Pancreas (tissue), 10 donors: ENCODE measurements around the gene PTH2. TPM values are rescaled to one million over a fixed set of nuclear protein-coding genes. Genes with fewer than 3 reads are reported as not detected.

Experiments
- ATAC-seq, 4 donors: fragments of 200-7000 bp; cut with Tn5 transposase; one replicate each; pipeline versions ENCODE4 v1.8.0 to v1.9.1; 2020; ENCODE audit warnings: mild to moderate bottlenecking in 4 of 4, moderate library complexity in 4 of 4
- DNase-seq, 6 donors: peaks; one replicate each; pipeline ENCODE4 v3.0.0-alpha.2; 2020
- FAIRE-seq: peaks from 2 replicates; lab custom pipeline; 2012; peaks lifted over from hg19 to GRCh38; lab: Jason Lieb, UNC
- H3K27ac ChIP-seq, 4 donors: fragments of 200-600 bp; sonication (generic); 1 replicate in 3 of 4; 2 replicates in 1 of 4; pipeline versions ENCODE4 v1.5.0 to v1.8.0; 2020
- H3K27me3 ChIP-seq, 4 donors: fragments of 200-600 bp; one replicate each; pipeline ENCODE4 v1.8.0; 2021
- H3K36me3 ChIP-seq, 3 donors: fragments of 200-600 bp; sonication (generic) in 1 of 3; one replicate each; pipeline versions ENCODE4 v1.5.0 to v1.8.0; 2020 to 2021
- H3K4me1 ChIP-seq, 3 donors: fragments of 200-600 bp; one replicate each; pipeline ENCODE4 v1.8.0; 2021
- H3K4me3 ChIP-seq, 4 donors: fragments of 200-600 bp; sonication (generic) in 2 of 4; one replicate each; pipeline versions ENCODE4 v1.5.0 to v1.8.0; 2020 to 2021
- H3K9me3 ChIP-seq, 4 donors: fragments of 200-600 bp; one replicate each; pipeline ENCODE4 v1.8.0; 2021
- WGBS, 2 donors: extraction: QIAGEN DNeasy Blood & Tissue Kit; methylation state at CpG; one replicate each; pipeline ENCODE4 v1.1.7; 2013; 5-methylcytosine and 5-hydroxymethylcytosine counted together
- intact Hi-C, 3 donors: fragments of 100-400 bp; cut with DNase I; formaldehyde crosslinking; loops; one replicate each; pipeline versions ENCODE4 v1.11.1 to v1.14.2; 2022
- polyA plus RNA-seq, 2 donors: library from polyadenylated mRNA; stranded (reverse); fragments of 200-250 nt; gene quantifications; one replicate each; pipeline ENCODE4 v1.2.3, GENCODE V29; 2013
- total RNA-seq, 6 donors: library from RNA; stranded (reverse); fragmentation: NEBNext Ultra II Directional in 4 of 6; extraction: Animal tissue kit (Norgen Biotek cat#: 25700) in 4 of 6; gene quantifications; one replicate each; pipeline versions ENCODE4 v1.2.1 to v1.2.4, GENCODE V29; 2021 to 2023
- TF ChIP-seq, protein P1 (sequence below), 4 donors: fragments of 200-600 bp; sonication (generic) in 3 of 4; IDR thresholded peaks; one replicate each; pipeline versions ENCODE4 v1.5.0 to v1.8.0; 2021; ENCODE audit warnings: antibody characterized with exemption in 4 of 4
- donor health status: healthy with polysubstance abuse.
- donor health status: DM: no; HTN: no; CAD: no; lungs with moderate emphysema.
- donor health status: DM: no; HTN: no; CAD: no.
- donor health status: control.
- donor health status: control.
- donor health status: Bipolar disorder and iron deficiency.
- donor health status: DM: yes; HTN: yes; CAD: no.
- donor health status: DM: no; HTN: no; CAD: no.
- donor health status: DM: no; HTN: no; CAD: no.
- donor health status: DM: yes; HTN: yes; CAD: no.

Gene PTH2
- total and polyA plus RNA-seq, 8 donors, result not detected

DNA sequence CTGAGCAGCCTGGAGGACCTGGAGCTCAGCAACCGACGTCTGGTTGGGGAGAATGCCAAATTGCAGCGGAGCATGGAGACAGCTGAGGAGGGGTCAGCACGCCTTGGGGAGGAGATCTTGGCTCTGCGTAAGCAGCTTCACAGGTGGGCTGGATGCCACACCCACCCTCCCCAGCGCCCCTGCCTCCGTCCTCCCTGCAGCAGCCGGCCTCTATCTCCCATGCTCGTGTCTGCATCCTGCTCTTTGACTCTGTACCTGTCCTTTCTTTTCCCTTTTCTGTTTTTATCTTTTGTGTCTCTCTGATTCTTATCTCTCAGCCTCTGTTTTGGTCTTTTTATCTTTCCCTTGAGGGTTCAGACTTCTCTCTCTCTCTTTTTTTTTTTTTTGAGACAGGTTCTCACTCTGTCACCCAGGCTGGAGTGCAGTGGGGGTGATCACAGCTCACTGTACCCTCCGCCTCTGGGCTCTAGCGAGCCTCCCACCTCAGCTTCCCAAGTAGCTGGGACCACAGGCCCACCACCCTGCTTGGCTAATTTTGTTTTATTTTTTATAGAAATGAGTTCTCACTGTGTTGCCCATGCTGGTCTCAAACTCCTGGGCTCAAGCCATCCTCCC lies 25.1 kb downstream of the PTH2 start:
- no peak overlapping the region for H3K4me3 ChIP-seq
- FAIRE-seq, result no peak
- H3K4me1 ChIP-seq, result no peaks in the 10 kb centered on the region
- WGBS, 2 donors, result 79 to 86% methylated on average over 11 of the region's 11 CpGs
- no peak for ATAC-seq
- H3K27ac ChIP-seq, result no peak overlapping the region
- intact Hi-C loops, result loop anchor here (5.0 to 10.0 kb wide), 2 partner anchors 39 to 47 kb away; partner anchors contain the start of gene SLC17A7 (in 1 of the 3)
- TF ChIP-seq, protein P1, sequence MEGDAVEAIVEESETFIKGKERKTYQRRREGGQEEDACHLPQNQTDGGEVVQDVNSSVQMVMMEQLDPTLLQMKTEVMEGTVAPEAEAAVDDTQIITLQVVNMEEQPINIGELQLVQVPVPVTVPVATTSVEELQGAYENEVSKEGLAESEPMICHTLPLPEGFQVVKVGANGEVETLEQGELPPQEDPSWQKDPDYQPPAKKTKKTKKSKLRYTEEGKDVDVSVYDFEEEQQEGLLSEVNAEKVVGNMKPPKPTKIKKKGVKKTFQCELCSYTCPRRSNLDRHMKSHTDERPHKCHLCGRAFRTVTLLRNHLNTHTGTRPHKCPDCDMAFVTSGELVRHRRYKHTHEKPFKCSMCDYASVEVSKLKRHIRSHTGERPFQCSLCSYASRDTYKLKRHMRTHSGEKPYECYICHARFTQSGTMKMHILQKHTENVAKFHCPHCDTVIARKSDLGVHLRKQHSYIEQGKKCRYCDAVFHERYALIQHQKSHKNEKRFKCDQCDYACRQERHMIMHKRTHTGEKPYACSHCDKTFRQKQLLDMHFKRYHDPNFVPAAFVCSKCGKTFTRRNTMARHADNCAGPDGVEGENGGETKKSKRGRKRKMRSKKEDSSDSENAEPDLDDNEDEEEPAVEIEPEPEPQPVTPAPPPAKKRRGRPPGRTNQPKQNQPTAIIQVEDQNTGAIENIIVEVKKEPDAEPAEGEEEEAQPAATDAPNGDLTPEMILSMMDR (IDR thresholded peaks at IDR 0.05), result no peak
- H3K27me3 ChIP-seq, result no peaks in the 10 kb centered on the region
- H3K9me3 ChIP-seq, result no peaks in the 10 kb centered on the region
- DNase-seq, result no peak
- no peaks in the 10 kb centered on the region for H3K36me3 ChIP-seq

DNA sequence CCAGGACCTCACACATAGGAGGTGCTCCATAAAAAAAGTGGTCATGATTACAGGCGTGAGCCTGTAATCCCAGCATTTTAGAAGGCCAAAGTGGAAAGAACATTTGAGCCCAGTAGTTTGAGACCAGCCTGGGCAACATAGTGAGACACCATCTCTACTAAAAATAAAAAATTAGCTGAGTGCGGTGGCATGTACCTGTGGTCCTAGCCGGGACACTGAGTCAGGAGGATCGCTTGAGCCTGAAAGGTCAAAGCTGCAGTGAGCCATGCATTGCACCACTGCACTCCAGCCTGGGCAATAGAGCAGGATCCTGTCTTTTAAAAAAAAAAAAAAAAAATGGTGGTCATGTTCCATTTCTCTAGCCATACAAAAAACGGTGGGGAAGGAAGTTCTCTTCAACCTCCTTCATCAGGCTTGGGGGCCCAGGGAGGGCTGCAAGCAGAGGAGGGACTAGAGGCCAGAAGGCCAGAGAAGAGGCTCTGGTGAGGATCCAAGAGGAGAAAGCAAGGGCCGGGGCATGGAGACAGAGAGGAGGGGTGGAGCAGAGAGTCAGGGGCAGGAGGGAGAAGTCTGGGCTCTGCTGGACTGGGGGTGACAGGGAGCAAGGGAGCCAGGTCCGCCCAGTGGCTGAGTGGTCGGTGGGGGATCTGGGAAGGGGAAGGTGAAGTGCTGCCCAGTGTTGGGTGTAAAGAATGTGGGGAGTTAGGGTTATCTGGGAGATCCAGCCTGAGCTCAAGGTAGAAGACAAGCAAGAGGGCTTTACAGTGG lies 26.3 kb downstream of the PTH2 start:
- TF ChIP-seq, protein P1 (IDR thresholded peaks at IDR 0.05), result no peak
- WGBS, 2 donors, result 74 to 85% methylated on average over 8 of the region's 8 CpGs
- no peaks in the 10 kb centered on the region for H3K27me3 ChIP-seq
- DNase-seq (no peak), FAIRE-seq (no peak), ATAC-seq (no peak)
- H3K4me3 ChIP-seq, result no peak overlapping the region
- H3K4me1 ChIP-seq, result no peaks in the 10 kb centered on the region
- no peaks in the 10 kb centered on the region for H3K9me3 ChIP-seq
- intact Hi-C loops, result loop anchor here (5.0 to 10.0 kb wide), 2 partner anchors 40 to 48 kb away; partner anchors contain the start of gene SLC17A7 (in 1 of the 3)
- no peak overlapping the region for H3K27ac ChIP-seq
- no peaks in the 10 kb centered on the region for H3K36me3 ChIP-seq

DNA sequence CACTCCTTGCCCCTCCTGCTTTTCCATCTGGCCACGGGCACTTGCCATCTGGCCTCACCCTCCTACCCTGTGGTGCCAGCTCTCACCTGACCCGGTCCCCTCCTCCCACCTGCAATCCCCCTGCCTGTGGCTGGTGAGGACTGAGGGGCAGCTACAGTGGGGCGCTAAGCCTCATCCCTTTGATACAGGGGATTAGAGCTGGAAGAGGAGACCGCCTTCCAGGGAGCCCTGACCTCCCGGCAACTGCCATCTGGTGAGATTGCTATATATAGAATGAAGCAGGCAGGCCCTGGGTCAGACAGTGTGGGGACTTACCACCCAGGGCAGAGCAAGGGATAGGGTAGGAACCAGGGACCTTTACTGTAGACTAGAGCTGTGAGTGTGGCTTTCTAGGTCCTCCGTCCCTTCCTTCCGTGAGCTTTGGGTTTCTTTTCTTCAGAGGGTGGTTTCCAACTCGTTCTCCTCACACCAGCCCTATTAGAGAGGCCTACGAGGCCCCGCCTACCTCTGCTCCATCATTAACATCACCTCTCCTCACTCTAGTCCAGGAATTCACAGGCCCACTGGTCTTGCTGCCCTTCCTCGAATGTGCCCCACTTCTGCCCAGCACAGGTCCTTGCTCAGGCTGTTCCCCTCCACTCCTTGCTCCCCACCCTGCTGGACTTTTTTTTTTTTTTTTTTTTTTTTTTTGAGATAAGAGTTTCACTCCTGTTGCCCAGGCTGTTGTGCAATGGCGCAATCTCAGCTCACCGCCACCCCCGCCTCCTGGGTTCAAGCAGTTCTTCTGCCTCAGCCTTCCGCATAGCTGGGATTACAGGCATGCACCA lies 27.4 kb downstream of the PTH2 start:
- ATAC-seq (no peak), DNase-seq (no peak), FAIRE-seq (no peak)
- no peaks in the 10 kb centered on the region for H3K9me3 ChIP-seq
- no peaks in the 10 kb centered on the region for H3K36me3 ChIP-seq
- no peak overlapping the region for H3K4me3 ChIP-seq
- TF ChIP-seq, protein P1 (IDR thresholded peaks at IDR 0.05), result no peak
- no peaks in the 10 kb centered on the region for H3K27me3 ChIP-seq
- intact Hi-C loops, result loop anchor here (5.0 to 10.0 kb wide), 2 partner anchors 42 to 49 kb away; partner anchors contain the start of gene SLC17A7 (in 1 of the 3)
- no peak overlapping the region for H3K27ac ChIP-seq
- peaks cover 0 to 5% (median 0%) of the 10 kb centered on the region in 3 donors for H3K4me1 ChIP-seq
- WGBS, 2 donors, result 74 to 81% methylated on average over 15 of the region's 15 CpGs

DNA sequence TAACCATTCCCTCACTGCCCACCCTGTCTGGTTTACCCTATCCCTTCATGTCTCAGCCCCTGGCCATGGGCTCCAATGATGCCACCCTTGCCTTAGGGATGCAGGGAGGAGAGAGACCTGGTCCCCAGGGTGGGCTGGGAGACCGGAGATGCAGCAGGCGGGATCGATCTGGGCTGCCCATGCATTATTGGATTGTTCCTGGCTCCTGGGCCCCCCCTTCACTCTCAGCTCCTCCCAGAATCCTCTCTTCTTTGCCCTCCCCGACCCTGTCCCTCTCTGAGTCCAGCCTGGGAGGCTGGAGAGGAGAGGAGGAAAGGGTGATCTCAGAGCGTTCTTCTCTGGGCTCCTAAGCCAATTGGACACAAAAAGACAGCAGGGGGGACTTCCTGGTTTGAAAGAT lies 29.4 kb downstream of the PTH2 start:
- FAIRE-seq, result no peak
- intact Hi-C loops, result loop anchor here in 1 of 3 donors (10.0 kb wide), 1 partner anchor 51 kb away; the partner anchor contains the start of gene SLC17A7
- Histone ChIP-seq H3K9me3 (no peaks in the 10 kb centered on the region), H3K4me3 (no peak overlapping the region), H3K36me3 (no peaks in the 10 kb centered on the region), H3K27me3 (no peaks in the 10 kb centered on the region), H3K27ac (no peak overlapping the region), H3K4me1 (peaks cover 3 to 5% (median 5%) of the 10 kb centered on the region in 3 donors)
- TF ChIP-seq, protein P1 (IDR thresholded peaks at IDR 0.05), result no peak
- no peak for DNase-seq
- 63% methylated on average over 4 to 5 of the region's 5 CpGs for WGBS, 2 donors
- ATAC-seq, result no peak
